Stimulated activated naive CD8-positive, alpha-beta T cell treated with anti-CD3 and anti-CD28 coated beads, Interleukin-15, Interleukin-2, amounts not matched to agents 100 ng/mL and 50 ng/mL, for 24 hours (primary cell): ENCODE measurements around the gene PLCB2.

Experiments used
- H3K27ac Mint-ChIP-seq: one replicate; pipeline ENCODE4 v1.8.0; 2021; ENCODE audit warnings: mild to moderate bottlenecking, mixed read lengths
- H3K27me3 Mint-ChIP-seq: one replicate; pipeline ENCODE4 v1.8.0; 2021; ENCODE audit warnings: mixed read lengths
- H3K36me3 Mint-ChIP-seq: one replicate; pipeline ENCODE4 v1.8.0; 2021; ENCODE audit warnings: low read depth, mixed read lengths
- H3K4me1 Mint-ChIP-seq: one replicate; pipeline ENCODE4 v1.8.0; 2021; ENCODE audit warnings: low read depth, mixed read lengths
- H3K4me3 Mint-ChIP-seq: one replicate; pipeline ENCODE4 v1.8.0; 2021; ENCODE audit warnings: mild to moderate bottlenecking, mixed read lengths
- H3K9me3 Mint-ChIP-seq: one replicate; pipeline ENCODE4 v1.8.0; 2021; ENCODE audit warnings: mixed read lengths

PLCB2 gene

DNA sequence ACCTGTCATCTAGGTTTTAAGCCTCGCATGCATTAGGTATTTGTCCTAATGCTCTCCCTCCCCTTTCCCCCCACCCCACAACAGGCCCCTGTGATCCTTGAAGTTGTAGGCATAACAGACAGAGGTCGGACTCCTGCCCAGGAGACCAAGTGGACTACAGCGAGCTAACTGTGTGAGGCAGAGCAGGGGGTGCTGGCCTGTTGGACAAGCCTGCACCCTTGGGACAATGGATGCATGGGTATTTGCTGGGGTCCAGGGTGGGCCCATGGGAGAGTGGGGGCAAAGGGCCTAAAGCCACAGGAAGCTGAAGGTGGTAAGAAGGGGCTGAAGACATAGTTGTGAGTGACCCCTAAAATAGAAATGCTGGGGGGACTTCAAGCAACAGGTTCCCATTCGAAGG, 2.5 kb downstream of the PLCB2 start:
- Mint-ChIP-seq H3K27ac (no peak overlapping the region), H3K4me1 (peaks cover 31% of the 10 kb centered on the region), H3K36me3 (peaks cover 12% of the 10 kb centered on the region), H3K4me3 (no peak overlapping the region), H3K9me3 (no peaks in the 10 kb centered on the region), H3K27me3 (no peaks in the 10 kb centered on the region)

DNA sequence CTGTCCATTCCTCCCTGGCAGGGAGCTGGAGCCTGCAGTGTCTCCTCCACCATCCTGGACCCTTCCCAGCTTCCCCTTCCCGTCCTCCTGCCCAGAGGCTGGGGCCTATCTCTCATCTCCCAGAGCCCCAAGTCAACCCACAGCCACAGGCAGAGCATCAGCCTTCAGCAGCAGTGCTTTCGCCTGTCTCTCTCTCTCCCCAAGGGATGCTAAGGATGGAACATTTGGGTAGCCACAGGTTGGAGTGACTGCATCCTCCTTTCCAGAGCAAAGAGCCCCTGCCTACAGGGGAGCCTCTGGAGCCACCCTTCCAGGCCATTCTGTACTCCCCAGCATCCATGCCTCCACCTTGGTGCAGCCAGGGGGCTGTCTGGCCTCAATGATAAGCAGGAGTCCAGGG, 4.2 kb downstream of the PLCB2 start:
- H3K9me3 Mint-ChIP-seq, result no peaks in the 10 kb centered on the region
- no peaks in the 10 kb centered on the region for H3K27me3 Mint-ChIP-seq
- H3K4me1 Mint-ChIP-seq, result peaks cover 16% of the 10 kb centered on the region
- H3K4me3 Mint-ChIP-seq, result no peak overlapping the region
- H3K27ac Mint-ChIP-seq, result no peak overlapping the region
- peaks cover 26% of the 10 kb centered on the region for H3K36me3 Mint-ChIP-seq

DNA sequence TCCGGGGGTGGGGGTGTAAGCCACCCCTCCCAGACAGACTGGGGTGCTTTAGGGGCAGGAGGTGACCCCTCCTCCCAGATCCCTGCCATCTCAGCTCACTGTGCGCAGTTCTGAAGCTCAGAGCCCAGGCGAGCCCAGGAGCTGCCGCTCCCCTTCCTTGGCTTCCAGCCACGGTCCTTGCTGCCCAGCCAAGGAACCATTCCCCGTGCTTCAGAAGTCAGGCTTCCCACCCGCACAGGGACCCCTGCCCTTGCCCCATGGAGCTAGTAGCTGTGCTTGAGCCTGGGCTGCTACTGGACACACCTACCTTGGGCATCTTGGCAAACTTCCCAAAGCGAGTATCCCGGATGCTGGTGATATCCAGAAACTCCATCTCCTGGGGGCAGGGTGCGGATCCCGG, 4.8 kb downstream of the PLCB2 start:
- Mint-ChIP-seq H3K4me1 (peaks cover 13% of the 10 kb centered on the region), H3K27me3 (no peaks in the 10 kb centered on the region), H3K4me3 (no peak overlapping the region), H3K9me3 (no peaks in the 10 kb centered on the region), H3K36me3 (peaks cover 26% of the 10 kb centered on the region), H3K27ac (no peak overlapping the region)

DNA sequence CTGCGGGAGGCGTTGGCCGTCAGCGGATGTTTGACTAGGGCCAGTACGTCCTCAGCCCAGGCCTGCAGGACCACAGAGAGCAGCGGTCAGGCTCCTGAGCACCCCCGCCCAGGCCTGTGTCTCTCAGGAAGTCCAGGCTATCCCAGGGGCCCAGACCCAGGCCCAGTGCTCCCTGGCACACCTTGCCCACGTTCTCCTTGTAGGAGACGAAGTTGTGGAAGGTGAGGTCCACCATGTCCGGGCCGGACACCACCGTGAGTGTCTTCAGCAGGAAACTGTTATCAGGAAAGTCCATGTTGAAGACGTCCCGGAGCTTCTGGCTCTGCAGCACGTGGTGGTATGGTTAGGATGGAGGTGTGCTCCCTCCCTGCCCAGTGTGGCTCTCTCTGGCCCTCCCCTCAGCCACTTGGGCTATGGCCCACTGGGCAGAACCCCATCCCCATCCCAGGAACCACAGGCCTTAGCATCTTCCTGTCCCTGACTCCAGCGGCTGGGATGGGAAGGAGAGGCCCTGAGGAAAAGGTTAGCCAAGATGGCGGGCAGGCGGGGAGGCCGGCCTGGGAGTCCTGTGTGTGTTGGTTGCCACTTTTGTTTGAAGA, 5.3 kb downstream of the PLCB2 start:
- Mint-ChIP-seq H3K4me3 (no peak overlapping the region), H3K4me1 (peaks cover 13% of the 10 kb centered on the region), H3K27me3 (no peaks in the 10 kb centered on the region), H3K27ac (no peak overlapping the region), H3K9me3 (no peaks in the 10 kb centered on the region), H3K36me3 (peaks cover 26% of the 10 kb centered on the region)

DNA sequence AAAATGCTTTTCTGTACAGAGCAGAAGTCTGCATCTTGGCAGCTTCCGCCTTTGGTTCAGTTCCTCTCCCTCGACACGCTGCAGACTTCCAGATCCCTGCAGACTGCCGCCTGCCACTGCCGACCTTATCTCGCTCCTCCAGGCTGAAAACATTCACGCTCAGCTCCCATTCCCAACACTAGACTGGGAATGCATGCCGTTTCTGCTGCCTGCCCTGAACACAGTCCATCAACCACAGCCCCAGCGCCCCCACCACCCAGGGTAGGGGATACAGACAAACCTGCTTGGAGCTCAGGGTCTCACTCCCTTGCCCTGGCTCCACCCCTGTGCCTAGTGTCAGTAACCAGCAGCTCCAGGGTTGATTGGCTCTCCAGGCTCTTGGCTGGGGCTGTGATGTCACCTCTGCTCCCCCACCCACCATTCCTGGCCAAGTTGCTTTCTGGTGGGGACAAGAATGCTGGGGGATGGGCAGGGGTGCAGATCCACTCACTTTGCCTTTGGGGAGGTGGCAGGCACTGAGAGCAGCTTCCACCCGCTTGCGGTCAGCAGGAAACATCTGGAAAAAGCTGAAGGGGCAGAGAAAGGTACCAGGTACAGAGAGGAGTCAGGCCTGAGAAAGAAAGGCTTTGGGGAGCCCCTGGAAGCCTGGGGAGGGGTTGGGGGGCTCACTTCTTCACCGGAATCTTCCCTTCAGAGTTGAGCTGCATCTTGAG, 6.1 kb downstream of the PLCB2 start:
- Mint-ChIP-seq H3K4me3 (no peak overlapping the region), H3K36me3 (peaks cover 30% of the 10 kb centered on the region), H3K27ac (no peak overlapping the region), H3K4me1 (peaks cover 8% of the 10 kb centered on the region), H3K27me3 (no peaks in the 10 kb centered on the region), H3K9me3 (no peaks in the 10 kb centered on the region)

DNA sequence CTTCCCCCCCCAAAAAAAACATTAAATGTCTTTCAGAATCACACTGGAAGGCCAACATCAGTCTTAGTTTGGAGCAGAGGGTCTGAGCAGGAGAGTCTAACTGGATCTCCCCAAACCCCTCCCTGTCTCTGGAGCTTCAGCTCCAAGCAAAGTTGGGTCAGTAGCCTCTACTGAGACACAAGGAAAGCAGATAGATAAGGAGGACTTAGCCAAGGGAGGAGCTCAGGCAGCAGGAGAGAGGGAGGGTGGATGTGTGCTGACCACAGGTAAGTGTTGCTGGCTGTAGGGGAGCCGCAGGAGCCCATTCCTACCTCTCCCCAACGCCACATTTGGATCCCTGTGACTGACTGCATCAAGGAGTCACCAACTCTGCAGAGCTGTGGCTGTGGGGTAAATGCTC, 7.0 kb downstream of the PLCB2 start:
- Mint-ChIP-seq H3K27ac (no peak overlapping the region), H3K4me3 (no peak overlapping the region), H3K27me3 (no peaks in the 10 kb centered on the region), H3K9me3 (no peaks in the 10 kb centered on the region), H3K4me1 (no peaks in the 10 kb centered on the region), H3K36me3 (peaks cover 30% of the 10 kb centered on the region)

DNA sequence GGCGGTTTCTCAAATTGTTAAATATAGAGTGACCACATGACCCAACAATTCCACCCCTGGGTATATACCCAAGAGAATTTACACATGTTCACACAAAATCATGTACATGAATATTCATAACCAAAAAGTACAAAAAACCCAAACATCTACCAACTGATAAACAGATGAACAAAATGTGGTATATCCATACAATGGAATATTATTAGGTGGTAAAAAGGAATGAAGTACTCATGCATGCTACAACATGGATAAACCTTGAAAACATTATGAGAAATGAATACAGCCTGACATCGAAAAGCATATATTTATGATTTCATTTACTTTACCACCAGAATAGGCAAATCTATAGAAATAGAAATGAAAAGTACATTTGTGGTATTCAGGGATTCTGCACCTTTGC, 7.4 kb downstream of the PLCB2 start:
- Mint-ChIP-seq H3K27me3 (no peaks in the 10 kb centered on the region), H3K36me3 (peaks cover 30% of the 10 kb centered on the region), H3K4me1 (no peaks in the 10 kb centered on the region), H3K27ac (no peak overlapping the region), H3K4me3 (no peak overlapping the region), H3K9me3 (no peaks in the 10 kb centered on the region)

DNA sequence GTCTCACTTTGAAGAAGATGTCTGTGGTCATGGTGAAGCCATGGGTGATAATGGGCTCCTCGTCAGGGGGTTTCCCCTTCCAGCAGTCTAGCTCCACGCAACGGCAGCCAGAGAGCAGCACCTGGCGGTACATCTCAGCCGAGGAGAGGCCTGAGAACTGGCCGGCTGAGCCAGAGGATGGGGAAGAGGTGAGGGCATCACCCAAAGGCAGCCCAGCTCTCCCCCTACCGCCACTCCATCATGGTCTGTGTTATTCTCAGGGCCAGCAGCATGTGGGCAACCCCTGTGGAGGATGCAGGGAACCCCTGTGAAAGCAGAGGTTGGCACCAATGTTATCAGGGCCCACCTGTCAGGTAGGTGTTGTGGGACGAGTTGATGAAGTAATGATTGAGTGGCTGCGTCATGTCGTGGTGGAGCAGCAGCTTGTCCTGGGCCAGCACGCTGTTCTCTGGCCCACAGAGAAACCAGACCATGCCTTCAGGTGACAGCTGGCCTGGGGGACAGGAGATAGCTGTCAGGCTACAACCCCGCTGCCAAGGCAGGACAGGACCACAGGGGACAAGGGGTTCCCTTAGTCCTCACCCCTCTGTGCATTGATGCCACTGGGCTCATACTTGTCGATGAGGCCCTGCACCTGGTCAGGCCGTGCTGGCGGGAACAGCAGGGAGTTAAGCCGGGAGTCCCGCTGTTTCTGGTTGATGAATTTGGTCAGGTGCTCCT, 9.4 kb downstream of the PLCB2 start:
- Mint-ChIP-seq H3K4me3 (no peak overlapping the region), H3K36me3 (peaks cover 30% of the 10 kb centered on the region), H3K9me3 (no peaks in the 10 kb centered on the region), H3K27me3 (no peaks in the 10 kb centered on the region), H3K27ac (no peak overlapping the region), H3K4me1 (no peaks in the 10 kb centered on the region)

DNA sequence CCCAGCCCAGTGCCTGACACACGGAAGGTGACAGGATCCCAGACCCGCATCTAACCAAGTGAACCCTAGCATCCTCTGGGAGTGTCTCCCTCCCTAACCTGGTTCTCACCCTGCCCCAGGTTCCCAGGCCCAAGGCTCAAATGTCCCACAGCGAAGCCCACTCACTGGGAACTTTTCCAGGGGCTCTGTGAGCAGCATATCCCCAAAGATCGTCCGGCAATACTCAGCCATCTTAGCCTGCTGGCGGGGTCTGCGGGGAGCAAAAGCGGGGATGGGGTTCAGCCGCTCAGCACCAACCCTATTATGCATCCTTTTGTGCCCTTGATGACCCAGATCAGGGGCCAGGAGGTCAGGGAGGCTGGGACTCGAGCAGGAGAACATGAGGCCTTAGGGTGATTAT, 10.4 kb downstream of the PLCB2 start:
- H3K4me1 Mint-ChIP-seq, result no peaks in the 10 kb centered on the region
- H3K4me3 Mint-ChIP-seq, result no peak overlapping the region
- H3K36me3 Mint-ChIP-seq, result peaks cover 30% of the 10 kb centered on the region
- no peaks in the 10 kb centered on the region for H3K27me3 Mint-ChIP-seq
- no peaks in the 10 kb centered on the region for H3K9me3 Mint-ChIP-seq
- no peak overlapping the region for H3K27ac Mint-ChIP-seq

DNA sequence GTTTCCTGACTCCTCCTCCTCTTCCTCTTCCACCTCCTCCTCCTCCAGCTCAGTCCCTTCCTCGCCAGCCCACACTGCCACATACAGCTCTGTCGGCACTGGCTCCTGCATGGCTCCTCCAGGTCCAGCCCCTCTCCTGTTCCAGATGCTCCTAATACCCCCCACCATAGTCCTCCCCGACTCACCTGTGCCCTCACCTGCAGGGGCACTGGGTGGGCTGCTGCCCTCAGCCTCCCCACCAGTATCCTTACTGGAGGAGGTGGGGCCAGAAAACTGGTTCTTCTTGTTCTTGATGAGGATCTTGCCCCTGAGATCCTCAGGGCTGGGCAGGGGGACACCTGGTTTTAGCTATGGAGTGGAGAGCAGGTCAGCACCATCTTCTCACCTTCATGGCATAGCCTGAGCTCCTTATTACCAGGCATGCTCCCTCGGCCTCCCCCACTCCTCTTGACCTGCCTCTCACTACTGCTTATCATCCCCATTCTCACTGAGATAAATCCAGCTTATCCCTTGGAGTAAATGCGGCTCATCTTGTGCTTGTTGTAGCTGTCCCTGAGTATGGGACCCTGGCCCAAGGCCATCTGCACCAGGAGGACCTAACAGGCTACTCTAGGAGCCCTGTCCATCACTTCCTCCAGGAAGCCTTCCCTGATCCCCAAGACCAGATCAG, 11.0 kb downstream of the PLCB2 start:
- Mint-ChIP-seq H3K36me3 (peaks cover 29% of the 10 kb centered on the region), H3K4me1 (no peaks in the 10 kb centered on the region), H3K27ac (no peak overlapping the region), H3K27me3 (no peaks in the 10 kb centered on the region), H3K4me3 (no peak overlapping the region), H3K9me3 (no peaks in the 10 kb centered on the region)

DNA sequence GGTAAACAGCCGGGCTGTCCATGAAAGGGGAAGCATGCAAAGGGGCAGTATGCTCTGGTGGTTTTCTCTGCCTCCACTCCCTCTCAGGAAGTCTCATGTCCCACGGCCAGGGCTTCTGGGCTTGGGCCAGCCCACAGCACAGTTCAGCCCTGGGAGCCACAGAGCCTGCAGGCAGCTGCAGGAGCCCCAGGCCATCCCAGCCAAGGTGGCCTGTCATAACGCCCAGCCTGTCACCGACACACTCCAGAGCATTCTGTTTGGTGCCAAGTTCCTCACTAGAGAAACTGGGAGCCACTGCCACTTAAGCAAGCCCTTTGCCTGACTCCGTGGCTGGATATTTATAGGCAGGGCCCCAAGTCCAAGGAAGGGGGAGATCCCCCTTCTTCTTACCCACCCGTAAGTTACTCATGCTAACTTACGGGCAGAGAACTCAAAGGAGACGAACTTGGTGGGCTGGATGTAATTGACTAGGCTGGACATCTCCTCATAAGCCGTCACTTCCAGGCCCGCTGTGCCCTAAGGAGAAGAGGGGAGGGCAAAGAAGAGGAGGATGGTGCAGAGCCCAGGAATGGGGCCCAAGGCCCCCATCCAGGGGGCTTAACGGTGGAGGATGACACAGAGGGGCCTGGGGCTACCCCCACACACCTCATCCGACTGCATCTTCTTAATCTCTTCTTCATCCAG, 11.7 kb downstream of the PLCB2 start:
- Mint-ChIP-seq H3K4me1 (no peaks in the 10 kb centered on the region), H3K36me3 (peaks cover 25% of the 10 kb centered on the region), H3K27me3 (no peaks in the 10 kb centered on the region), H3K4me3 (no peak overlapping the region), H3K27ac (no peak overlapping the region), H3K9me3 (no peaks in the 10 kb centered on the region)

DNA sequence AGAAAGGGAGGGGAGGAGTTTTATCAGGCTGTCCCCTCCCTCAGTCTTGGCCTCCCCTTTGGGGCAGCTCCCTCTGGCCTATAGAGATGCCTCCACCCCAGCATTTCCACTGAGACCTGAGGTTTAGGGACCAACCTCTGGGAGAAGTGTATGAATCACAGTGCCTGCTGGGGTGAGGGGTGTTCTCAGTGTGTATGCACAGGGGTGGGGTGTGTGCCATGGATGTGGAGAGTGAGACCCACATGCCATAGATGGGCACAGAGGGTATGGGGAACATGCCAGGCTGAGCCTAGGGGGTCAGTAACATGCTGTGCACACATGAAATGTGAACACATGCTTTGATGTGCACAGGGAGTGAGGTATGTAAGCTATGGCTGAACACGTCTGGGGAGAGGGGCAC, 12.4 kb downstream of the PLCB2 start:
- Mint-ChIP-seq H3K4me3 (no peak overlapping the region), H3K27me3 (no peaks in the 10 kb centered on the region), H3K27ac (no peak overlapping the region), H3K36me3 (peaks cover 21% of the 10 kb centered on the region), H3K9me3 (no peaks in the 10 kb centered on the region), H3K4me1 (no peaks in the 10 kb centered on the region)

DNA sequence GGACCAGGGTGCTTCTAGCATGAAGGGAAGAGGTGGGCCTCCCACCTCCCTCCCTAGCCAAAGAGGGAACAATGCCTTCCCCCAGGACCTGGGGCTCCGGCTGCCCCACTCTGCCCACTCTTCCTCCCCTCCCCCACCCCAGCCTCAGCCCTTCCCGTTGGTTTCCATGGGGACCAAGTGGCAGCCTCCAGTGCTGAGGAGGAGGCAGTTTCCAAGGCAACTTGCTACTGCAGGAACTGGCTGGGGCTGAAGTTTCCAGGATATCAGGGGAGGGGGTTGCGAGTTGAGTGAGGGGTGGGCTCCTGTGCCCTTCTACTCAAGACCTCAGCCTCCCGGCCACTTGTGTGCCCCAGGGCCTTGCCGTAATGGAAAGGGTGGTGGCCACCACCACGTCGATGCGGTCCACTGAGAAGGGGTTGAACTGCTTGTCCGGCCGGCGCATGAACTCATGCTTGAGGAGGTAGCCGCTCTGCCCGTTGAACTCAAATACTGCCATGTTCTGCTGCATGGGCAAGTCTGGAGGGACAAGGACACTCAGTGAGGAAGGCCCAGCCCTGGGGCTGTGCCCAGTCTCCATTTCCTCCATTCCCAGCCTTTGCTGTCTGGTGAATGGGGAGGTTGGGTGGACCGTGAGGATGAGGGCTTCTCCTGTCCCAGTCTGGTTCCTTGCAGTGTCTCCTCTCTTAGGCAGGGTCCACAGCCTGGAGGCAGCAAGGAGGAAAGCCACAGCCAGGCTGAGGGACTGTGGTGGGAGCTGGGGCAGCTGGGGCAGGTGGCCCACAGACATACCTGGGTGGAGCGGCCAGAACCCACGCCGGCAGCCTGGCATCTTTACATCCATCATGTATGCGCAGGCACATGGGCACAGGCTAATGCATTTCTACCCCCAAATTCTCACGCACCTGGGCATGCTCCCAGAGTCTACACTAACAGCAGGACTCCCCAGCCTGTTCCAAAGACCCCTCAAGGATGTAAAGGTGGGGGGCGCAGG, 13.5 kb downstream of the PLCB2 start:
- no peaks in the 10 kb centered on the region for H3K9me3 Mint-ChIP-seq
- no peaks in the 10 kb centered on the region for H3K4me1 Mint-ChIP-seq
- peaks cover 18% of the 10 kb centered on the region for H3K36me3 Mint-ChIP-seq
- no peak overlapping the region for H3K4me3 Mint-ChIP-seq
- H3K27ac Mint-ChIP-seq, result no peak overlapping the region
- H3K27me3 Mint-ChIP-seq, result no peaks in the 10 kb centered on the region

DNA sequence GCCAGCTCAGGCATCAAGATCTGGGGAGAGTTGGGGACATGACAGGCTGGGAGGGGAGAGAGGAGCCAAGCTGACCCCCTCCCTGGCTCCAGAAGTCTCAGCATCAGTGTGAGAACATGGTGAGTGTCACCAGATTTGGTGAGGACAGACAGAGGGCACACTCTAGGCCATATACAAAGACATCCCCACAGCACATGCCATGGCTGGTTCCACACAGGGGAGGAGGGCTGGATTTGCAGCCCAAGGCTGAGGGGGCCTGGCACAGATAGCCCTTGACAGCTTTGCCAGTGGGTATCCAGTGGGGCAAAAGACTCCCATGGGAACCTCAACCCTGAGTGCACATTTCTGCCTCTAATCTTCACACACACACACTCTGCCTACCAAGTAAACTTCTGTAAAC, 14.7 kb downstream of the PLCB2 start:
- peaks cover 14% of the 10 kb centered on the region for H3K36me3 Mint-ChIP-seq
- H3K27ac Mint-ChIP-seq, result no peak overlapping the region
- no peaks in the 10 kb centered on the region for H3K9me3 Mint-ChIP-seq
- H3K4me3 Mint-ChIP-seq, result no peak overlapping the region
- H3K4me1 Mint-ChIP-seq, result no peaks in the 10 kb centered on the region
- no peaks in the 10 kb centered on the region for H3K27me3 Mint-ChIP-seq
